Measurements from ENCODE around the gene PLD1. TPM values are rescaled to one million over a fixed set of nuclear protein-coding genes. Genes with fewer than 3 reads are reported as not detected.

PLD1 gene
- total and polyA plus RNA-seq, 4 donors: 4.9 to 31.5 (median 18.6) TPM

DNA sequence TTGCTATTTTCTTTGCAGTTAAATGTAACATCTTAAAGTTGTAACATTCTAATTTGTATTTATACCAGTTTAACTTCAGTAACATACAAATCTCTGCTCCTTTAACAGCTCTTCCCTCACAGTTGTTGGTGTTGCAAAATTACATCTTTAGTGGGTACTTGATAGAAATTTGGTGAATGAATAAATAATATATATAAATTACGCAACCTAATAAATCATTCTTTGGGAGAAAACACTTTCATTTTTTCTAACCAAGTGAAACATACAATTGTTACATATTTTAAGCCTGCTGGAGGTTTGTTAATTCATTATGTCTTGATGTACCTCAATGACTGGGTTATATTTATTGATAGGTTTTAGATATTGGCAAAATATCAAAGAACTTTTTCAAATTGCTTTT is 118.8 kb downstream of the PLD1 start (continued):
- TF ChIP-seq, protein P1, sequence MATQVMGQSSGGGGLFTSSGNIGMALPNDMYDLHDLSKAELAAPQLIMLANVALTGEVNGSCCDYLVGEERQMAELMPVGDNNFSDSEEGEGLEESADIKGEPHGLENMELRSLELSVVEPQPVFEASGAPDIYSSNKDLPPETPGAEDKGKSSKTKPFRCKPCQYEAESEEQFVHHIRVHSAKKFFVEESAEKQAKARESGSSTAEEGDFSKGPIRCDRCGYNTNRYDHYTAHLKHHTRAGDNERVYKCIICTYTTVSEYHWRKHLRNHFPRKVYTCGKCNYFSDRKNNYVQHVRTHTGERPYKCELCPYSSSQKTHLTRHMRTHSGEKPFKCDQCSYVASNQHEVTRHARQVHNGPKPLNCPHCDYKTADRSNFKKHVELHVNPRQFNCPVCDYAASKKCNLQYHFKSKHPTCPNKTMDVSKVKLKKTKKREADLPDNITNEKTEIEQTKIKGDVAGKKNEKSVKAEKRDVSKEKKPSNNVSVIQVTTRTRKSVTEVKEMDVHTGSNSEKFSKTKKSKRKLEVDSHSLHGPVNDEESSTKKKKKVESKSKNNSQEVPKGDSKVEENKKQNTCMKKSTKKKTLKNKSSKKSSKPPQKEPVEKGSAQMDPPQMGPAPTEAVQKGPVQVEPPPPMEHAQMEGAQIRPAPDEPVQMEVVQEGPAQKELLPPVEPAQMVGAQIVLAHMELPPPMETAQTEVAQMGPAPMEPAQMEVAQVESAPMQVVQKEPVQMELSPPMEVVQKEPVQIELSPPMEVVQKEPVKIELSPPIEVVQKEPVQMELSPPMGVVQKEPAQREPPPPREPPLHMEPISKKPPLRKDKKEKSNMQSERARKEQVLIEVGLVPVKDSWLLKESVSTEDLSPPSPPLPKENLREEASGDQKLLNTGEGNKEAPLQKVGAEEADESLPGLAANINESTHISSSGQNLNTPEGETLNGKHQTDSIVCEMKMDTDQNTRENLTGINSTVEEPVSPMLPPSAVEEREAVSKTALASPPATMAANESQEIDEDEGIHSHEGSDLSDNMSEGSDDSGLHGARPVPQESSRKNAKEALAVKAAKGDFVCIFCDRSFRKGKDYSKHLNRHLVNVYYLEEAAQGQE (IDR thresholded peaks at IDR 0.05): no peak

DNA sequence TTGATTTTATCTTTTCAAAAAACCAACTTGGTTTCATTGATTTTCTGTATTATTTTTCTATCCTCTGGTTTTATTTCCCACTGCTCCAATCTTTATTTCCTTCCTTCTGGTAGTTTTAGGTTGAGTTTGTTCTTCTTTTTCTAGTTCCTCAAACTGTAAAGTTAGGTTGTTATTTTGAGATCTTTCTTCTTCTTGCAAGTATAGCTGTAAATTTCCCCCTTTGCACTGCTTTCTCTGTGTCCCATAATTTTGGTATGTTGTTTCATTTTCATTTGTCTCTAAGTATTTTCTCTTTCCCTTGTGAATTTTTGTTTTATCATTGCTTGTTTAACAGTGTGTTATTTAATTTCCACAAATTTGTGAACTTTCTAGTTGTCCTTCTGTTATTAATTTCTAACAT is 120.0 kb downstream of the PLD1 start:
- no peak overlapping the region for H3K27ac ChIP-seq (ENCODE audit: low read depth in 1 of 2, low read length in 2 of 2)
- H3K4me3 ChIP-seq (ENCODE audit: low read depth in 1 of 3, low read length in 3 of 3): no peak overlapping the region
- H3K4me1 ChIP-seq (ENCODE audit: control insufficient read depth in 4 of 4, insufficient read depth in 4 of 4, low read length in 3 of 4): peaks cover 0 to 4% (median 0%) of the 10 kb centered on the region in 4 donors
- no peak for DNase-seq (ENCODE audit: low spot score)
- no peaks in the 10 kb centered on the region for H3K9me3 ChIP-seq (ENCODE audit: control insufficient read depth in 4 of 4, low read length in 3 of 4)
- peaks cover 0 to 10% (median 6%) of the 10 kb centered on the region in 4 donors for H3K36me3 ChIP-seq (ENCODE audit: control insufficient read depth in 4 of 4, insufficient read depth in 3 of 4, low read depth in 1 of 4, low read length in 3 of 4)
- no peak overlapping the region for H3K9ac ChIP-seq (ENCODE audit: low read depth in 1 of 2, low read length in 2 of 2)
- TF ChIP-seq, protein P2, sequence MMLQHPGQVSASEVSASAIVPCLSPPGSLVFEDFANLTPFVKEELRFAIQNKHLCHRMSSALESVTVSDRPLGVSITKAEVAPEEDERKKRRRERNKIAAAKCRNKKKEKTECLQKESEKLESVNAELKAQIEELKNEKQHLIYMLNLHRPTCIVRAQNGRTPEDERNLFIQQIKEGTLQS (IDR thresholded peaks at IDR 0.05): no peak
- TF ChIP-seq HNF4G (IDR thresholded peaks at IDR 0.05): no peak
- TF ChIP-seq SP1 (IDR thresholded peaks at IDR 0.05): no peak
- TF ChIP-seq, protein P1 (IDR thresholded peaks at IDR 0.05): no peak
- TF ChIP-seq, protein P3, sequence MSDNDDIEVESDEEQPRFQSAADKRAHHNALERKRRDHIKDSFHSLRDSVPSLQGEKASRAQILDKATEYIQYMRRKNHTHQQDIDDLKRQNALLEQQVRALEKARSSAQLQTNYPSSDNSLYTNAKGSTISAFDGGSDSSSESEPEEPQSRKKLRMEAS (IDR thresholded peaks at IDR 0.05): no peak
- no peak for TF ChIP-seq TAF1 (conservative IDR thresholded peaks at IDR 0.05)
- no peak for TF ChIP-seq FOXA1 (IDR thresholded peaks at IDR 0.05)
- TF ChIP-seq FOXA2 (IDR thresholded peaks at IDR 0.05): no peak
- no peak for TF ChIP-seq RAD21 (IDR thresholded peaks at IDR 0.05)
- no peak for TF ChIP-seq HNF4A (conservative IDR thresholded peaks at IDR 0.05)
- TF ChIP-seq RXRA (IDR thresholded peaks at IDR 0.05): no peak
- no peak for TF ChIP-seq JUND (IDR thresholded peaks at IDR 0.05)
- TF ChIP-seq, protein P4, sequence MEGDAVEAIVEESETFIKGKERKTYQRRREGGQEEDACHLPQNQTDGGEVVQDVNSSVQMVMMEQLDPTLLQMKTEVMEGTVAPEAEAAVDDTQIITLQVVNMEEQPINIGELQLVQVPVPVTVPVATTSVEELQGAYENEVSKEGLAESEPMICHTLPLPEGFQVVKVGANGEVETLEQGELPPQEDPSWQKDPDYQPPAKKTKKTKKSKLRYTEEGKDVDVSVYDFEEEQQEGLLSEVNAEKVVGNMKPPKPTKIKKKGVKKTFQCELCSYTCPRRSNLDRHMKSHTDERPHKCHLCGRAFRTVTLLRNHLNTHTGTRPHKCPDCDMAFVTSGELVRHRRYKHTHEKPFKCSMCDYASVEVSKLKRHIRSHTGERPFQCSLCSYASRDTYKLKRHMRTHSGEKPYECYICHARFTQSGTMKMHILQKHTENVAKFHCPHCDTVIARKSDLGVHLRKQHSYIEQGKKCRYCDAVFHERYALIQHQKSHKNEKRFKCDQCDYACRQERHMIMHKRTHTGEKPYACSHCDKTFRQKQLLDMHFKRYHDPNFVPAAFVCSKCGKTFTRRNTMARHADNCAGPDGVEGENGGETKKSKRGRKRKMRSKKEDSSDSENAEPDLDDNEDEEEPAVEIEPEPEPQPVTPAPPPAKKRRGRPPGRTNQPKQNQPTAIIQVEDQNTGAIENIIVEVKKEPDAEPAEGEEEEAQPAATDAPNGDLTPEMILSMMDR (IDR thresholded peaks at IDR 0.05; ENCODE audit: low read depth, low read length, missing input control): no peak
- TF ChIP-seq EGR1 (IDR thresholded peaks at IDR 0.05; ENCODE audit: low read depth in 2 of 2): no peak
- TF ChIP-seq GABPA (IDR thresholded peaks at IDR 0.05 in 1 of 2, conservative IDR thresholded peaks at IDR 0.05 in 1 of 2): no peak
- no peak for TF ChIP-seq YY1 (IDR thresholded peaks at IDR 0.05)
- H3K27me3 ChIP-seq (ENCODE audit: control insufficient read depth in 4 of 4, insufficient read depth in 4 of 4, low read length in 3 of 4): no peaks in the 10 kb centered on the region
